Fibroblast of skin of left biceps (primary cell): ENCODE data around the gene ZBBX.

Experiments
- DNase-seq, 2 experiments: peaks; one replicate each; pipeline ENCODE4 v3.0.0-alpha.2; 2013; ENCODE audit warnings: low read depth in 2 of 2

Gene ZBBX

DNA sequence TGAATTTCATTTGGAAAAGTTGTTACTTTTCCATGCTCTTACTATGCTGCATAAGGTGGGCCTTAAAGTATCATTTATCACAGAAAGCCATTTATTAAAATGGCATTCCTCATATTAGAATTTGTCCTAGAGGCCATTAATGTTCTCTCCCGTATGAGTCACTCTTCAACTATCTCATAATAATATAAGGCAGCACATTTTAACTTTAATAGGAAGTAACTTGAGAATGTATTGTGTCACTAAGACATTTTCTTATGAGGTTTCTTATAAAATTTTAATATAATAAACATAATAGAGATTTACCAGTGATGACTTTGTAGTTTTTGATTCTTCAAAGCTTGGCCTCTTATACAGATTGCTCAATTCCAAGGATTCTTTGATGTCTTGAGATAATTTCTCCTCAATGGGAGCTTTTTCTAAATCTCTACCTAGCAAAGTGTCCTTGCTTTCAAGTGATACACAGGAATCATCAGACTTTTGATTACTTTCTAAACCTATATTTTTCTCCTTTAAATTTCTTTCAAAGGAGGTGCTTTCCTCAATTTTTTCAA, 74.7 kb downstream of the ZBBX start:
- no peak for DNase-seq

- DNase-seq = no peak
These were observed 76.0 kb downstream of the ZBBX start for GRCh38 chr3:167304077-167304476.

GRCh38 chr3:167302678-167303077, 77.4 kb downstream of the ZBBX start:
- DNase-seq = no peak

GRCh38 chr3:167300207-167300606, 79.9 kb downstream of the ZBBX start:
- no peak for DNase-seq

DNA sequence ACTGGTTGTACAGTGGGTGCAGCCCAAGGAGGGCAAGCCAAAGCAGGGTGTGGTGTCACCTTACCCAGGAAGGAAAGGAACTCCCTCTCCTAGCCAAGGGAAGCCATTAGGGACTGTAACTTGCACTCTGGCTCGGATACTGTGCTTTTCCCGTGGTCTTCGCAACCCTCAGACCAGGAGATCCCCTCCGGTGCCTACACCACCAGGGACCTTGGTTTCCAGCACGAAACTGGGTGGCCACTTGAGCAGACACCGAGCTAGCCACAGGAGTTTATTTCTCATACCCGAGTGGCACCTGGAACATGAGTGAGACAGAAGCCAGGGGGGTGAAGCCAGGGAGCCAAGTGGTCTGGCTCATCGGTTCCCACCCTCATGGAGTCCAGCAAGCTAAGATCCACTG, 90.7 kb downstream of the ZBBX start:
- no peak for DNase-seq

DNA sequence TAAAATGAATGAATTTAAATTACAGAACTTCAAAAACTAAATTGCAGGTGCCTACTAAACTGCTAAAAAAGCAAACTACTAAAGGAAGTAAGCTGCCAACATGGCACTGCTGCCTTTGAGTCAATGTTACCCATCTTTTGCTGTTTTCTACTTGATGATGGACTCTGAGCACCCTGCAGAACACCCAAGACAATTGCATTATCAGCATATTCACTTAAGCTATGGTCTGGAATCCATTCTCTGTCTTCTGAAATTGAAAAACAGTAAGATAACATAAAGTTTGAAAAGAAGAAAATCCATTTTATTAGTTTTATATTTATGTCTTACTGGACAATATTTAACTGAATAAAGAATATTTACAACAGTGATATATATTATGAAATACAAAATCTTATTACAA, 91.4 kb downstream of the ZBBX start:
- no peak for DNase-seq

DNA sequence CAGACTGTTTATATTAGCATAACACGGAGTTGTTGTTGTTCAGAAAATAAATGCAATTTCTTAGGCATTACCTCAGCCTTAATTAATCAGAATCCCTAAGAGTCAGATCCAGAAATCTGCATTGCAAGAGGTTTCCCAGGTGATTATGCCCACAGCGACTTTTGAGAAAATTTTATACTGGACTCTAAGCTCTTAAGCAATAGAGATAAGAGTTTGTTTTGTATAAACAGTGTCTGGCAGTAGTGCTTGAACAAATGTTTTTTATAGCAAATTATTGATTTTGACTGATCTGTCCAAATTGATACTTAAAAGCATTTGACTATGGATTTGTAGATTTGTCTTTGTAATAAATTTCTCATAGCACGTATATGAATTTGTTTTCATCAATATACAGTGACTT, 92.8 kb downstream of the ZBBX start:
- DNase-seq = no peak

DNA sequence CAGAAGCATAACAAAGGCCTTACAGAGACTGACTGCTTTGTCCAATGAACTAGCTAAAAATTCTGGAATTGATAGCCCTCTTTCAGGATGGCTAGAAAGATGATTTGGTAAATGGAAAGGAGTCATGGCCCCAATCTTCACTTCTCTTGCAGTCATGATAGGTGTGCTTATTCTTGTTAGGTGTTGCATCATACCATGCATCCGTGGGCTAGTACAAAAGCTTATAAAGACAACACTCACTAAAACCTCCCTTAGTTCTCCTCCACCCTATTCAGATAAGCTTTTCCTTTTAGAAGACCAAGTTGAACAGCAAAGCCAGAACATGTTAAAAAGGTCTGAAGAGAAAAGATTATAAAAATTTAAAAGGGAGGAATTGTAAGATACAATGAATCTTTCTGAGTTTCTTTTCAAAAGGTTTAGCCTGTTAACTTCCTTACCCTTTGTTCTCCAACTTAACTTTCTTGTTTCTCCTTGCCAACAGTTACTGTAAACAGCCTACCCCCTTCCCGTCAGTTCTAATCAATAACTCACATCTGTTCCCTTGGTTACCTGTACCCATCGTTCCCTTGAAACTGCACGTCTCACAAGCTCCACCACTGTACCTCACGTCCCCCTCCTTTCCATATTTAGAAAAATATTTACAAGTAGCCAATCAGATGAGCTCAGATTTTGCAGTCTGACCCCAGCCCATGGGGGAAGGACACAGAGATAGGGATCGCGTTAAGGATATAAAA, 105.8 kb downstream of the ZBBX start:
- DNase-seq = no peak

DNA sequence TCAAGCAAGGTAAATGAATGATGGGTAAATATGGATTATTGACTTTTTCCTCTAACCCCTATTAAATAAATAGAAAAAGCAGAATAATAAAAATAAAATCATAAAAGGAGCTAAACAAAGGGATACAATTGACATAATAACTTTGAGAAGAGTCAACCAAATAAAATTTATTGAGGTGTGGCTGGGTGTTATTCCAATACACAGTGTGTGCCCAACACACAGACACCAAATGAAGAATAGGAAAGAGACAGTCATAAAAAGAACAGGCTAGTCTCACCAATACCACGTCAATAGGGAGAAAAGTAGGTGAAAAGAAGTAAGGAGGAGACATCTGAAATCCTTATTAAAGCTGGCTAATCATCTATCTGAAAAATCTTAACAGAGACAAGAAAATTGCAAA, 127.1 kb downstream of the ZBBX start:
- no peak for DNase-seq

- no peak for DNase-seq
These were observed 128.4 kb downstream of the ZBBX start for GRCh38 chr3:167251678-167252077.

DNA sequence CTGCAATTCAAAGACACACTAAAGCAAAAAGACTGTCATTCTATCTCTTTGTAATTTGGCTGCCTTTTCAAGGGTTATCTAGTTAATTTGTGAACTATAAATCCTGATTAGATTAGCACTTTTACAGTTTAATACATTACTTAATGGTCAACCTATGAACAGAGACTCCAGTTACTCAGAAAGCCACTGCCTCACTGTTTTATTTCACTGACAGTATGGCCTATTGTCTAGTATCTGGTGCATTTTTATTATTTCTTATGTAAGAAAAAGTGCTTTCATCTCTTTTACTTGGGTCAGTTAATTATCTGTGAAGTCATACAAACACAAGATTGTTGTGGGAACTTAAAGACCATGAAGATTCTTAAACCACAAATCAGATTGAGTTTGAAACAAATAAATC, 133.8 kb downstream of the ZBBX start:
- no peak for DNase-seq

- no peak for DNase-seq
These were observed 138.8 kb downstream of the ZBBX start for GRCh38 chr3:167241048-167241845.

DNA sequence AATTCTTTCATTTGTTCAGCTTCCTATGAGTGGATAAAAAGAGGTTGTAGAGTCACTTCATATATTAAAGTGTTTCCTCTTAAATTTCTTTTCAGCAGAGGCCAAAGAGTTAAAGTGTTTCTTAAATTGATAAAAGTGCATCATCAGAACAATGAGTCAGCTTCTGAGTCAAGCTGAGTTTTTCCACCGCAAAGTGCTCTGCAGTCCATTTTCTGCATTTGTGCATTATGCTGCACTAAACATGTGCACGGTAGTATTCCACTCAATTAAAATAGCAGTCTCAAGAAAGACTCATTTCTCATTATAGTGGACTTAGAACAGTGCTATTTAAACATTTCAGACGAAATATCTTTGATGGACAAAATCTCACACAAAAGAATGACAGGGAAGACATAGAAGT, 152.0 kb downstream of the ZBBX start:
- peak; percentile 16 to 23 for DNase-seq

- DNase-seq = no peak
These were observed 154.3 kb downstream of the ZBBX start for GRCh38 chr3:167225821-167226220.

DNA sequence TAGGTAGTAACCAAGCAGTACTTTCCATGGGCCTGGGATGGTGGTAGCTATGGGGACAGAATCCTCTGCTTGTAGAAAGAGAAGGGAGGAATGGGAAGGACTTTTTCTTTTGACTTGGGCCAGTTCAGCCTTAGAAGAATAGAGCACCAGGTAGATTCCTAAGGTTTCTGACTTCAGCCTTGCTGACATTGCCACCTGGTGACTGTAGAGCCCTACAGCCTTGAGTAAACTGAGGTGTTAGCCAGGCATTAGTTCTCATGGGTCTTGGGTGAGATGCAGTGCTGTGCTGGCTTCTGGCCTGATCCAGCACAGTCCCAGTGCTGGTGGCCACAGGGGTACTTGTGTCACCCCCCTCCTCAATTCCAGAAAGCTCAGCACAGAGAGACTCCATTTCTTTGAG, 171.1 kb downstream of the ZBBX start:
- no peak for DNase-seq

GRCh38 chr3:167203062-167203461, 177.0 kb downstream of the ZBBX start:
- DNase-seq = no peak

- peak; percentile 25 to 28 for DNase-seq
These were observed 181.0 kb downstream of the ZBBX start for GRCh38 chr3:167198949-167199600.
